HG02571 (cell line): Measurements from ENCODE around the gene GLA.

Source experiments
- ATAC-seq: cut with Tn5 transposase; IDR thresholded peaks from one replicate; pipeline ENCODE4 v1.9.1; 2021; ENCODE audit warnings: mild to moderate bottlenecking, moderate library complexity; ENCODE audit not compliant: unreplicated experiment

The GLA gene

GRCh38 chrX:101407748-101408531, at the start of gene GLA, which contains the start of gene HNRNPH2:
TSS of gene GLA (minus strand) at chrX:101407925. CDS start at chrX:101407903, 22 bp downstream.
TSS of gene HNRNPH2 (plus strand) at chrX:101408222. CDS start at chrX:101411989, 3,767 bp downstream.
- ATAC-seq: peak; percentile 91

DNA sequence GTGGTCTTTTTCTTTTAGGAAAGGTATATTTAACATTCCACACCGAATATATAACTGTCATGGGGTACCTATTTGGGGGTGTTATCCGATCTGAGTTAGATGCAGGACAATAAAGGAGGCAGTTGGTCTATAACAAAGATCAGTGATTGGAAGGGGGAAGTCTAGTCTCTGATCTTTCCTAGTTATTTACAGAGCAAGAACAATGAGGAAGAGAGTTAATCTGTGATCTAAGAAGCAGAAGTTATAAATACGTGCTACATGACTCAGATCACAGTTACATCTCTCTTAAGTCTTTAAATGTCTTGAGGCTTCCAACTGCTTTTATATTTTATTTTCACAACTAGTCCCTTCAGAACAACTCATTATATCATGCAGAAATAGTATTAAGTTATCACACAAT, 44.3 kb upstream of the GLA start:
- no peak for ATAC-seq

DNA sequence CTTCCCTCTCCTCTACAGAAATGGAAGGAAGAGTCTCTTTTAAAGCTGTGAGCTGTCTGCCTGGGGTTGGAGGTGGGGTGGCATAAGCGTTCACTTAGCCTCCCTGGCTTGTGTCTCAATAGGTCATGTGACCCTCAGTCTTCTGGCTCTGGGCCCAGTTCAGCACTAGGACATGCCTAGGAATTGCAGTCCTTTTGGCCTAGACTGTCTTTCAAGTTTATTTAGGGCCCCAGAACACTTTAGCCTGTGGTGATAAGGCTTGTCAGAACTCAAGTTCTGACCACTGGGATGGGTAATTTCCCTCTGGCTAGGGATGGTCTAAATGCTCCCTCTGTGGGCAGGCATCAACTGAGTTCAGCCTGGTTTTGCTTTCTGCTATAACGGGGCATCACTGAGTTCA, 43.2 kb upstream of the GLA start:
- ATAC-seq: no peak

DNA sequence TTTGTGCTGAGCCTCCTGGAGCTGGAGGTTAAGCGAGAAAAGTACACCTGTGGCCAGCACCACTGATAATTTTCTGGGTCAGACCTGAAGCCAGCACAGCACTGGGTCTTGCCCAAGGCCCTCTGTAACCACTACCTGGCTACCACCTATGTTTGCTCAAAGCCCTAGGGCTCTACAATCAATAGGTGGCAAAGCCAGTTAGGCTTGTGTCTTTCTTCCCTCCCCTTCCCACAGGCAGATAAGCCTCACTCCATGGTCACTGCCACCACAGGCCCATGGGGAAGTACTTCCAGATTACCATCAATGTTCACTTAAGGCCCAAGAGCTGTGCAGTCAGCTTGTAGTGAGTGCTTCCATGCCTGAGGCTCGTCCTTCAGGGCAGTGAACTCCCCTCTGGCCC, 42.4 kb upstream of the GLA start:
- no peak for ATAC-seq

GRCh38 chrX:101449279-101449678, 41.6 kb upstream of the GLA start:
- ATAC-seq: no peak

DNA sequence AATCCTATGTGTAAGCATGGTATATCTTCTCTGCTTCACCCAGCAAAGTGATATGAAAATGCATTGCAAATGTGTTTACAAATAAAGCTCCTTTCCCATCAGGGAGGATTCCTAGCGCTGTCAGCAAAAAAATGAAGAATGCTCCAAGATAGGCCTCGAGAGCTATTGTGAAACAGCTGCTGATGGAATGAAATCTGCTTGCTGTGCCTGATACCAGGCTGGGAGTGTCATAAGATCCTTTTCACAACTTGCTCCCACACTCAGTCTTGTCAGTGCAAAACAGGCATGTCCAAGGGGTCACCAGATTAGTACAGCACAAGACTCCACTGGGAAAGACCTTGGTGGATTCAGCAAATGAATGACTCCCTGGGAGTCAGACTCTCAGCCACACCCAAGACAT, 34.4 kb upstream of the GLA start:
- no peak for ATAC-seq

DNA sequence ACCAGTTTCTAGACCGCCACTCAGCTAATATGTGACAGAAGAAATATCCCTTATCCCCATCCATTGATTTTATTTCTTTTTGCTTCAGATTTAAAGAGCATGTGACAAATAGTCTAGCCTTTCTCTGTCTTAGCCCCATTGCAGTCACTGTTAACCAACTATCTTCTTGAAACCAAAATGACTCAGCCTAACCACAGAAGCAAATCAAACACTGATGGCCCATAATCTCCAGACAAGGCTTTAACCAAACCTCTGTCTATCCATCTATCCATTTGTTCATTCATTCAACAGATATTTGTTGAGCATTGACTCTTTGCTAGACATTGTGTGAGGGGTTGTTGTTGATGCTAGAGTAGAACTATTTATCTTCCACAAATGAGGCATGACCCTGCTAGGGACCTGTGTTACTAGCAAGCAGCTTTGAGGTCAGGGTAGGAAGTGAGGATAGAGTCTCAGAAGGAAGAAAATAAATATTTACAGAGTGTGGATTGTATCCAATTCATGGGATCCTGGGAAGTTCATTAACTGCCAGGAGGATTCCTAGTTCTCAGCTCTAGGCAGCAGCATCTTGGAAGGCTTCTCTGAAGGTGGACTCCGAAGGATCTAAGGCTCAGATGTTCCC, 22.8 kb upstream of the GLA start:
- peak; percentile 84 for ATAC-seq

DNA sequence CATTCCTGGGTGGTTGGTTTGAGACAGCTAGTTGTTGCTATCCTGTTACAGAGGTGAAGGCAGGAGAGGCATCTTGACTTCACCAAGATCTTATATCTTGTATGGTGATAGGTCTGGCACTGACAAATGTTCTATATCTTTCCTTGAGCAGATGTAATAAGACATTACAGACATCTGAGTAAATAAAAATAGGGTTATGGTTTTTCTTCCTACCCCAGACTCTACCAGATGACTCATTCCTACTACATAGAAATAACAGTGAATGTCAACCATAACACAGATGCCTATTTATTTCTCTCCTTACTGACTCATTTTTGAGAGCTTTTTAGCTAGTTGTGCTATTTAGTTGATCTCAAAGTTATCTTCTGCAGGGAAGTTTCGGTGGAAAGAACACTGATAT, 22.2 kb upstream of the GLA start:
- no peak for ATAC-seq

DNA sequence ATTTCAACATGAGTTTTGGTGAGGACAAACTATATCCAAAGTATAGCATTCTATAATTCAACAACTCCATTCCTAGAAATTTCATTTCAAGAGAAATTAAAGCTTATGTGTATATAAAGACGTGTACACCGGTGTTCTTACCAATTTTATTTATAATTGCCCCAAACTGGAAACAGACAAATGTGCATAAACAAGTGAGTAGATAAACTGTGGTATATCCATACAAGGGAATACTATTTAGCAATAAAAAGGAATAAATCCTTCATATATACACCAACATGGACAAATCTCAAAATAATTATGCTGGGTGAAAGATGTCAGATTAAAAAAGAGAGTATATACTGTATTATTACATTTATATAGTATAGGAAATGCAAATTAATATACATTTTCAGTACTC, 20.2 kb upstream of the GLA start:
- no peak for ATAC-seq

GRCh38 chrX:101419489-101419888, 11.8 kb upstream of the GLA start:
- no peak for ATAC-seq

DNA sequence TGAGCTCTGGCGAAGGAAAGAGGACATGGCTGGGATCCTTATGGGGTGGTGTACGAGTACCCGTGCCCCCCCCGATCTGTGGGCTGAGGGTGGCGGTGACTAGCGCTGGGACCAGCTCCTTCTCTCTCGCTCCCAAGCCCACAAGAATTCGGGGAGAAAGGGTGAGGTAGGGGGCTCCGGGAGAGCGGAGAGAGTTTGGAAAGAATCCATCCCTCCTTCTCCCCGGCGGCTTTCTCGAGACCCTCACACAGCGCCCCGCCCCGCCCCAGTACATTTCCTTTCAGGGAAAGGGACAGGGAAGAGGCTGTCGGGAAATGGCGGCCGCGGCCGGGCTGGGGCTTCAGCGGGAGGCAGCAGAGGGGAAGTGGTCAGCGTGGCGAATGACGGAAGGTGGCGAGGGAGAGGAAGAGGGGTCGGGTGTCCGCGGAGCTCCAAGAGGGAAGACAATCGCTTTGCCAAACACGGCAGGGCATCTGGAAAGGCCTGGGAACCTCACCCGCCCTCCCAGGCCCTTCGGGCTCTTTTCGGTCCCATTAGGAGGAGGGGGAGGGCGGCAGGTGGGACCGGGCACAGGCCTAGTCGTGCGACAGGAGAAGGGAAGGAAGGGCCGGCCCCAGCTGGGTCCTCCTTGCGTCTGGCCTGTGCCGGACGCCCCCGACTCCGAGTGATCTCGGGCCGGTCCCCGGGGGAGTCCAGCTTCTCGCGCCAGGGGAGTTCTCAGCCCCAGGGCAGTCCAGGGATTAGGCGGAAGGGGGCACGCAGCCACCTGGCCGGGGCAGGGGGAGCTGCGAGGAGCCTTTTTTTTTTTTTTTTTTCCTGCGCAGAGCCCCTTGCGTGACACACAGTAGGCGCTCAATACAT, 10.5 kb upstream of the GLA start:
- no peak for ATAC-seq

- no peak for ATAC-seq
Observed at GRCh38 chrX:101417190-101417589, 9.5 kb upstream of the GLA start.

DNA sequence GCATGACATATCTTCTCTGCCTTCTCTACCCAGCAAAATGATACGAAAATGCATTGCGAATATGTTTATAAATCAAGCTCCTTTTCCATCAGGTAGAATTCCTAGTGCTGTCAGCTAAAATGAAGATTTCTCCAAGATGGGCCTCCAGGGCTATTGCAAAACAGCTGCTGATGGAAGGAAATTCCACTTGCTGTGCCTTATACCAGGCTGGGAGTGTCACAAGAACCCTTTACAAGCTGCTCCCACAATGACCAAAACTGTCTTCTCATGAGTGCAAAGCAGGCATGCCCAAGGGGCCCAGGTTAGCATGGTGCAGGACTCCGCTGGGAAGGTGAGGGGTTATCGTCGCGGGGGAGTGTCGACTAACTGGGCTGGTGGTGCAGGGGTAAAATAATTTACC, 9.0 kb upstream of the GLA start:
- ATAC-seq: no peak

- ATAC-seq: peak; percentile 60
Observed at GRCh38 chrX:101415180-101416145, 7.7 kb upstream of the GLA start.

GRCh38 chrX:101411984-101412383, 4.3 kb upstream of the GLA start:
- ATAC-seq: no peak

DNA sequence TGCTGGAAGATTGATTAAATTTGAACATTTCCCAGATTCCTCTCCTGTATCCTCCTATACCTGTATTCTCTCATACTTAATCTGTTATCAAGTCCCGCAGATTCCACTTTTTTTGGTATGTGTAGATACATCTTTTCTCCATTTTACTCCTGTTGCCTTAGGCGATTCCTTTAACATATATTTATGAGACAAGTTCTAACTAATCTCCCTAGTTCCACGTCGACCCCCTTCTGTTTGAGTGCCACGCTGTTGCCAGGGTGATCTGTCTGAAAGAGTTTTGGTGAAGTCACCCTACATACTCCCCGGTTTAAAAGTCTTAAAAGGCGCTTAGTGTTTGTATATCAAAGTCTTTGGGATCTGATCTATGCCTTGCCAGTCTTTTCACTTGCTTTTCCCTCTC, 2.7 kb upstream of the GLA start:
- no peak for ATAC-seq

GRCh38 chrX:101409043-101409442, 1.3 kb upstream of the GLA start:
- ATAC-seq: no peak

DNA sequence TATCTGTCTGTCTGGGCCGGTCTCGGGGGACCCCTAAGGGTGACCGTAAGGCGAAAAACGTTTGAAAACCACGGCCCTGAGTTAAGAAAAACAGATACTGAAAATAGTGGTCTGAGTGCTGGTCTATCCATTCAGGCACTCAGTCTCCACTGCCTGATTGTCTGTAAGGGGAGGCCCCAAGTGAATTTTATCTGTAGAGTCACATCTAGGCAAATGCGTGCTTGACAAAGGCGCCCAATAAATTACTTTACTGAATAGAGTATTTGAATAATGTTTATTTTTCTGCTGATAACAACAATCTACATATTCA, 762 bp upstream of the GLA start:
- no peak for ATAC-seq

DNA sequence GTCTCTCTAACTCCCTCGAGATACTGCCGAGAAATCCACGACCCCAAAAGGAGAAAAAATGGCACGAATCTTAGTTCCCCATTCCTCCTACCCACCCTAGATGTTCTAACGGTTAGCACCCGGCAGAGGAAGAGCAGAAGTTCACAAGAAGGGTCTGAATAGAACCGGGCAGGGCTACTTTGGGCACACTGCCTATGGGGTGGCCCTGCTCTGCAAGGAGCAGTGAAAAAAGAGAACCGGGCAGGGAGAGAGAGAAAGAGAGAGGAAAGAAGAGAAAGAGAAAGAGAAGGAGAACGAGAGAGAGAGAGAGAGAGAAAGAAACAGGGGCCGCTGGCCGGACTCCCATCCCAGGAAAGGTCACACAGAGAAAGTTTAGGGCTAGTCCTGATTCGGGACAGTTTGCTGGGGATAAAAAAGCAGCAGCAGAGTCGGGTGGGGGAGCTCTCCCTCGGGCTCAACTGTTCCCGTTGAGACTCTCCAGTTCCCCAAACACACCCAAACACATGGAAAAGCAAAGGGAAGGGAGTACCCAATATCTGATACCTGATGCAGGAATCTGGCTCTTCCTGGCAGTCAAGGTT, 468 bp downstream of the GLA start:
- no peak for ATAC-seq

GRCh38 chrX:101399825-101400224, 7.9 kb downstream of the GLA start:
- ATAC-seq: no peak
